Inflammatory macrophage treated with lipopolysaccharide for 1 hour (primary cell): Measurements from ENCODE around the gene PIK3C3.
A peak's percentile ranks its signal among the peaks of the same experiment; 100 is the strongest.

Experiments used
- DNase-seq, 2 donors: peaks; one replicate each; pipeline ENCODE4 v3.0.0-alpha.2; 2020 to 2022

PIK3C3 gene

DNA sequence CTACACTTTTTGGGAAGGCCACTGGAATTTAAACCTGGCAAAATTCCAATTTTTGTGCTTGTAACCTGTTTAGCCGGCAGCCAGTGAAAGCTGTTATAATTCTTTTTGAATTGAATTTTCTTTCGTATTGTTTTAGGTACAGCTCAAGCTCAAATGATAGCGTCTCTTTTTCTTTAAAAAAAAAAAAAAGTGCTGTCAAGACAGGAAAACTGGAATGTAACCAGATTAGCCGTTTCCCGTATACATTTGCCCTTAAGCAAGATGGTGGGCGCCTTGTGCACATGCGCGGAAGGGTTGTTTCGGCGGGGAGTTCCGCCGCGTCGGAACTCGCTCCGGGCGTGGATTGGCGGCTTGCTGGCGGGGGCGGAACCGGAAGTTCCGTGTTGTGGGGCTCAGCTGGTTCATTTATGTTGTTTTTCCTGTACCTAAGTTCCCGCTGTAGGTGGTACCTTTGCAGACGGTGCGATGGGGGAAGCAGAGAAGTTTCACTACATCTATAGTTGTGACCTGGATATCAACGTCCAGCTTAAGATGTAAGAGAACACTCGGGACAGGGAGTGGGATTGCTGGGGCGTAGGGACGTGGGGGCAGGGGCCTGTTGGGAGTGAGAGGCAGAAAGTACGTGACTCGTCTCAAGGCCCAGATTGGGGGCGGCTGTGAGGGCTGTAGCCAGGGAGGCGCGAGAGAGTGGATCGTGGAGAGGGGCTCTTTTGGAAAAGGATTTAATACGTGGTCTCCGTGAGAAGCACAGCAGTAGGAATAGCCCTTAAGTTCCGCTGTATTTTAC, at the start of gene PIK3C3:
TSS of gene PIK3C3 (plus strand) at position 408 of the 787 bp plus-strand sequence. CDS start at position 466, 58 bp downstream.
- DNase-seq: peak; percentile 95 to 97

DNA sequence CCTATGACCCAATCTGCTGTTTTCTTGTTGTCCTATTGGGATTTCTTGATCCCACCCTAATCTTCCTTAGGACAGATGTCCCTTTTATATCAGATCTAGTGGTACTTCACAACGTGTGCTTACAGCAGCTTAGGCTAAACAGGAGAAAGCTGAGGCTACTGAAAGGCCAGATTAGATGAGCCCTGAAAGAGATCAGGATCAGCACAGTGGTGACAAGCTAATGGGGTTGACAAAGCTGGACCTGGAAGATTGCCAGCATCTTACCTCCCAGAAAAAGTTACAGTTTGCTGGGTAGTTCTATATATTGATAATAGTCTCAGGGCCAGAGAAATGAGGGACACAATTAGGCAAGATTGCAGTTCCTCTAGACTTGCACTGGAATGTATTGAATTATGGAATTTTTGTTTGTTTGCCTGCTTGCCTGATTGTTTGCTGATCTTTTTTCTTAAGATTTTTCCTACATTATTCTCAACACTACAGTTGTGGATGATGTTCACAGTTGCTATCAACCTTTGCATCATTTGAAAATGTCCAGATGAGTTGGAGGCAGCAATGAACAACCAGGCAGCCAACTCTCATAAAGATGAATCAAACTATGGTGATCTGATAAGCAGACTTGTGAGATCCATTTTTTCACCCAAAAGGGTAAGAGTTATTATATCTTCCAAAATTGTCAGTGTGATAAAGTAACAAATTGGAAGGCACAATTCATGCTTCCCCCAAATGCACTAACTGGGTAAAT, 49.1 kb upstream of the PIK3C3 start:
- DNase-seq: no peak

DNA sequence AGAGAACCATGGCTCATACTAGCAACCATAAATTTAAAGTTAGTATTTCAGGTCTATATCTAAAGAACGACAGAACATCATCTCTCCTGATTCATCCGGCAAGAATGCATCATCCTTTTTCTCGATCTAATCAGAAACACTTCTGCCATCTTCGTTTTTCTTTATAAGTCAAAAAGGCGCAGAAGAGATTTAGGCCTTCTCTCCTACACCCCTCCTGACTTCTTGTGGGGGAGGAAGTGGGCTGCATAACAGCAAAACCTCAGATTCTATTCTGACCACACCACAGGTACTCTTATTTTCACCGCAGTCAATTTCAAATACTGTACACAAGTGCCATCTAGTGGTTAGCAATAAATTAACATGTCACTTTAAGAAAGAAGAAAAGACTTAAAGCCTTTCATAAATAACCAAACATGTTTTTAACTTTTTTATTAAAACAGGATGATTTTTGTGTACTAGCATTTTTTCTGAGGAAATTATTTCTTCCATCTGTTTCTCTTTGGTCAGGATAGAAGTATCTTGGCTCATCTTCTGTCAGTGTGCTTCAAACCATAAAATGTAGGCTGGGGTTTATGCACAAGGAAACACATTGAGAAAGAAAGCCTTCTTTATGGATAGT, 48.4 kb upstream of the PIK3C3 start:
- peak; percentile 15 to 32 for DNase-seq

DNA sequence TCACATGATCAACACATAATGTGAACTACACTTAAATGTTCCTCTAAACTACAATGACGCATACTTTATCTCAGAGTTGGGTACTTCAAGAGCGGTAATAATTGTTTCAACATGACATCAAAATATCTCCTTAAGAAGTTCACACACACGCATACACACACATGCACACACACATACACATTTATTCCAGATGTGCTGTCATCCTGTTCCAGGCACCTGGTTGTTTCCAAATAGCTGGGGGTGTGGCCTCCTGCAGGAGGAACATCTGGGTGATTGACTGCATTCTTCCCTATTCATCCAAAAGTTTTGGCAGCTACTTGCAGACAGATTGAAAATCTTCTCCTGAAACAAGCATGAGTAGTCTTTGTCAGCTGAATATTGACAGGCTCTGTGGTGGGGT, 37.9 kb upstream of the PIK3C3 start:
- DNase-seq: no peak

DNA sequence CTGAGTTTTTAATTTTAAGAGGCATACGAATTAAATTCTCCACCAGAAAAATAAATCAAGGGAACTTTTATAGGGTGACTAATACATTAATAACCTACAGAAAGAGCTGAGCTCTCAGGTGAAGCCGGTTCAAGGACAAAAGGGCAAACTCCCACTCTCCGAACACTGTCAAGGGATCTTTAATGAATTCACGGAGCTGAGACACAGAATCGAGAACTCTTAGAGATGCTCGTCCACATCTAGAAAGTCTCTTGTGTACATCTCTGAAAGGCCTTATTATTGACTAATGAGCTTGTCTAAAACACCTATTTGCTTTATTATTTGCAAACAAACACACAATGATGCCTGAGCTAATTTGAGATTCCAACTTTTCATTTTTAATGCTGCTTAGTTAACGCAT, 33.3 kb upstream of the PIK3C3 start:
- no peak for DNase-seq

DNA sequence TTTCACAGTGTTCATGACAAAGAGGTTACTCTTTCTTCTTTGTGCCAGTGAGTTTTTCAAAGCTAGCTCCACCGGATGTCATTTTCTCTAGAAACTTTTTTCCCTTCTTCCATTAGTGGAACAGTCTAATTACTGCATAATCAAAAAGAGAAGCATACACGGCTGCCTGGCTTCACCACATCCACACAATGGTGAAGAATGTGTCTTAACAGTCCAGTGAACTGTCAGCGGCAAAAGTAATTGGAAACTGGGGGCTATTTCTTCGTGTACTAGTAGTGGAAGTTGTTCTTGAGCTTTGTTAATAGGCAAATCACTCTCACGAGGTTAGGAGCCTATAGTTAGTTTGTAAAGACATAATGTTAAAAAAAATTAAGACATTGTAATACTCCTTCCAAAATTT, 32.9 kb upstream of the PIK3C3 start:
- no peak for DNase-seq

DNA sequence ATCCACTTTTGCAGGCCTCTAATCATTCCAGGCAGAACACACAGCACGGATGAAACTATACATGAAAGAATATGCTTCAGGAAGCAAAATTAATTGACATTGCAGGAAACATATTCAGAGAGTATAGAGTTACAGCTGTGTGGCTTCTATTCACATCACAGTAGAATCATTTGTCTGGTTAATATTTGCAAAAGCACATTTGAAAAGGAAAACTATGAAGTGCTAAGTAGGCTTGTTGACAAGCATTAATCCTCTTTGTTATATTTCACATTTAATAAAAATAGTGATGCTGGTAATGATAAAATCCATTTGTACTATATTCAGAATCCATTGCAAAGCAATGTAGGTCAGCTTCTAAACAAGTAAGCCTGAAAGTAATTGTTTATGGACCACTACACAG, 32.2 kb upstream of the PIK3C3 start:
- no peak for DNase-seq

DNA sequence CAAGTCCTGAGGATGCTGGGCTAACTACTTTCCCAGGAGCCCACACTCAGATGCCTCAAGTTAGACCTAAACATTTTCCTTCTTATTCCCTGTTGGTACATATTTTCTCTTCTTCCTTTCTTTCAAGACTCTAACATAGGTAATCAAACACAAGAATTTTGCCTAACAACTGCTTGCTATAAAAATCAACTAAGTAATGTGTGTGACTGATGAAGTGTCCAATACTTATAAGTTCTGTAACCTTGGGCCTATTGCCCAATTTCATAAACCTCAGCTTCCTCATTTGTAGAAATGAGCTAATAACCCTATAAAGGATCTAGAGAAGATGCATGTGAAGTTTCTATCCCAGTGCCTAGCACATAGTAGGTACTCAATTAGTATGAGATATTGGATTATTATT, 31.6 kb upstream of the PIK3C3 start:
- peak; percentile 82 to 85 for DNase-seq

DNA sequence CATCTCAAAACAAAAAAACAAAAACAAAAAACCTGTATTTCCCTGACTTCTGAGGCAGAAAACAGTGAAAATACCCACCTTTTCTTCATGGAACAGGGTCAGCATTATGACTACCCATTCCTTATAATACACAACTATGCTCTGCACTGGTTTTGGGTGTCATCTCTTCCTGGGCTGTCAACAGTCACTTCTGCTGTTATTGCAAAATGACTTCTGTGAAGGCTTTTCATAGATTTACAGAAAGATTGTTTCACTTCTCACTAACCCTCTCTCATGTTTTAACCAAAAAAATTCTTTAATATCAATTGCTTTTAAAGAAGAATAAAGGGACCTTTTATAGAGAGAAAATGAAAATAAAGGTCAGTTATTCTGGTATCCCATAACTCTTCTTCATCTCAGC, 26.5 kb upstream of the PIK3C3 start:
- peak; percentile 31 to 34 for DNase-seq

DNA sequence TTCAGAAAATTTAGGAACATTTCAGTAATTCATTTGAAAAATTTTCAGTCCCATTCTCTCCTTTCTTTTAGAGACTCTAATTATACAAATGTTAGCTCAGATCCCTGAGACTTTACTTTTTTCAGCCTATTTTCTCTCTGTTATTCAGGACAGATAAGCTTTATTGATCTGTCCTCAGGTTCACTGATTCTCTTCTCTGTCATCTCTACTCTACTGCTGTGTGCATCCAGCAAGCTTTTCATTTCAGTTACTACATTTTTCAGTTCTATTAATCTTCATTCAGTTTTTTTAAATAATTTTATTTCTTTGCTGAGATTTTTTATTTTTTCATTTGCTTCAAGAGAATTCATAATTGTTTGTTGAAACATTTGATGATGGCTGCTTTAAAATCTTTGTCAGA, 22.1 kb upstream of the PIK3C3 start:
- DNase-seq: no peak

DNA sequence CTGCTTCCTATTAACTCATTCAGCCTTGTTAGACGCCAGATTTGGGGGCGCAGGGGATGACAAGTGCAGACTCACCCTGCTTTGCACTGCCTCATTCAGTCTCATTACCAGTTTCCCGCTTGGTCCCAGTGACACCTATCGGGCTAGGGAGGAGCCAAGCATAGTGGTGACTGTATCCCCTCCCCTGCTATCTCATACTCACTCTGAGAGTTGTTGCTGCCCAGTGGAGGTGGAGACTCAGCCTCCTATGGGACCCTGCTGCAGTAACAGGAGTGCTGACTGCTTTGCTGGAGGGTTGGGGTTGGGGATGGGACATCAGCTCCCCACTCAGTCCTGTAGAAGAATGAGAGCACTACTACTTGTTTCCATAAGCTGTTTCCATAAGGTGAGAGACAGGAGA, 21.3 kb upstream of the PIK3C3 start:
- no peak for DNase-seq

DNA sequence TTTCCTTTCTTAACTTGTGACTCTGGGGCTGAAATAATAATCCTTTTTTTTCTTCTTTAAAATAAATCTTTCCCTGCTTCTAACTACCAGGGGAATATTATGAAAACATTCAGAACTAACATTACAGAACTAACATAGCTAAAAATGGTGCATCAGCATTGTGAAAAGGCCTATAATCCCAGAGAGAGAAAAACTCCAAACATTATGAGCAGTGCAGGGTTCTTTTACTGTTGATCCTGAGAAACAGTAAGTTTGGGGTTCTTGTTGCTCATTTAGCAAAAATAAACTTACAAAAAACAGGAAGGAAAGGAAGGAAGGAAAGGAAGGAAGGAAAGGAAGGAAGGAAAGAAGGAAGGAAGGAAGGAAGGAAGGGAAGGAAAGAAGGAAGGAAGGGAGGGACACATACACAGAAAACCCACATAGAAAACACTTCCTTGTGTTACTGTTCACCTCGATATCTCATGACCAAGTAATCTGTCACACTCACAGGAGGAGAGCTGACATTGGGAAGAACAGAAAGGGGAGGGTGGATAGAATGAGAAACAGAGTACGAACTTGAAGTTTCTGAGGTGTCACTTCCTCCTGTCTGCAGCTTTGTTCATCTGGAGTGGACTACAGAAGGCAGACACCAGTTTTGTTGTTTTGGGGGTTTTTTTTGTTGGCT, 18.4 kb upstream of the PIK3C3 start:
- peak in 1 of 2 donors; percentile 11 for DNase-seq

DNA sequence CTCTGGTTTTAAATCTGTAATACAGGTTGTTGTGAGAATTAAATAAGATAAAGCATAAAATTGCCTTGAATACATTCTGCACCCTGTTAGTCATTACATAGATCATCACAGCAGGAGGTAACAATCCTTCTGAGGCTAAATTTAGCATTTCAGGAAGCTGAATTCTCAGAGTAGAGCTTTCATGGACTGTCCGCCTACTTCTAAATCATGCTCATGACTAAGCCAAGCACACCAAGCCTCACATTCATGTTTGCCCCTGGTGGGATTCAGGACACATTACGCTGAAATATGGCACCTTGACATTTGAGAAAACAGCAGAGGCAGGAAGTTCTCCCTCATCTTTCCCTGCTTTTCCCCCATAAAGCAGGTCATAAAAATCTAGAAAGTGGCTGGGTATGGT, 16.6 kb upstream of the PIK3C3 start:
- peak; percentile 62 to 87 for DNase-seq

DNA sequence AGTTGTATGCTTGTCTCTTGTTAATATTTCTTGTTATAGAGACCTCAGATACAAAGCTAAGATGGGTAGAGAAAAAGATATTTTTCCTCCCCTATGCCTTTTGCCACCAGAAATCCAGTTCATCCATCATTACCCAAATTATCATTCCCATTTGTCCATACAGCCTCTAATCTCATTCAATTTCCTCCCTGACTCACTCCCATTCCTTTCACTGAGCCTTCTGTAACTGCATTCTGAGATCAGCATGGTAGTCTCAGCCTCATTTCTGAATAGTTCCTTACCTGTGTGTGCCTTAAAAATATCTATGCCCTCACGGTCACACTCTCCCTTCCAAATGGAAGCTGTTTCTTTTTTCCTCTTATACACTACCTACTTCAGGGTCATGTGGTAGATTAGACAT, 15.7 kb upstream of the PIK3C3 start:
- no peak for DNase-seq

DNA sequence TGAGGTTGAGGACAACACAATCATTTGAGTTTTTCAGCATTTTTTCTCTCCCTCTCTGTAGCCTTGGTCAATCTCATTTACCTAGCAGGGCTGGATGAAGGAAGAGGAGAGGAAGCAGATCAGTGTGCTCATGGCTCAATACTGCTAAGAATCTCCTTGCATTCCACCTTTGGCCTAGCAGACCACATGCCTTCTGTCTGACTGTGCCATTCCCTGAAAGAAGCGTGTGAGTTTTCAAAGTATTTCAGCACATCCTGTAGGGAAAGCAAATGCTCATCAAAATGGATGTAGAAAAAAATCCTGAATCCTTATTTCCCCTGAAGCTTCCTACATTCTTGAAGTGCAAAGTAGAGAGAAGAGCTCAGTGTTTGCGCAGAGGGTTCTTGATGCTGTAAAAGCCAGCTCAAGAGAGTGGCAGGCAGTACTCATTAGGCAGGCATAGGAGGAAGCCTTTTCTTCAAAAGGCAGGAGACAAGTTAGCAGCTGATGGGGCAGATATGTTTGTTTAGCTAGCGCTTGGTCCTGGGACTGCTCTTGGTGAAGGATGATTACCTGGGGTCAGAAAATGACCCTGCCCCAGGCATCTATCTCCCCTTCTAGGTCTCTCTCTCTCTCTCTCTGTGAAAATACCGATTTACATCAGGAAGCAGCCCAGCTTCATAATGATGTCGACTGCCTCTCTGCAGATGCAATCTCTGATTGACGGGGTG, 14.4 kb upstream of the PIK3C3 start:
- no peak for DNase-seq

DNA sequence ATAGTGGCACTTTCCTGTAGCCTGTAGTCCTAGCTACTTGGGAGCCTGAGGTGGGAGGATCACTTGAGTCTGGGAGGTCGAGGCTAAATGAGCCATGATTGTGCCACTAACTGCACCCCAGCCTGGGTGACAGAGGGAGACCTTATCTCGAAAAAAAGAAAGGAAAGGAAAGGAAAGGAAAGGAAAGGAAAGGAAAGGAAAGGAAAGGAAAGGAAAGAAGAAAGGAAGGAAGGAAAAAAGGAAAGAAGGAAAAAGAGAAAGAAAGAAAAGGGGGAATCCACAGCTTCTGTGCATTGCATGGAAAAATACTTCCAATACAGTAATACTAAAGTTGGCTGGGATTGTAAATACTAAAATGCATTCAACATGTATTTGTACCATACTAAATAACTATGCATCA, 12.8 kb upstream of the PIK3C3 start:
- no peak for DNase-seq

DNA sequence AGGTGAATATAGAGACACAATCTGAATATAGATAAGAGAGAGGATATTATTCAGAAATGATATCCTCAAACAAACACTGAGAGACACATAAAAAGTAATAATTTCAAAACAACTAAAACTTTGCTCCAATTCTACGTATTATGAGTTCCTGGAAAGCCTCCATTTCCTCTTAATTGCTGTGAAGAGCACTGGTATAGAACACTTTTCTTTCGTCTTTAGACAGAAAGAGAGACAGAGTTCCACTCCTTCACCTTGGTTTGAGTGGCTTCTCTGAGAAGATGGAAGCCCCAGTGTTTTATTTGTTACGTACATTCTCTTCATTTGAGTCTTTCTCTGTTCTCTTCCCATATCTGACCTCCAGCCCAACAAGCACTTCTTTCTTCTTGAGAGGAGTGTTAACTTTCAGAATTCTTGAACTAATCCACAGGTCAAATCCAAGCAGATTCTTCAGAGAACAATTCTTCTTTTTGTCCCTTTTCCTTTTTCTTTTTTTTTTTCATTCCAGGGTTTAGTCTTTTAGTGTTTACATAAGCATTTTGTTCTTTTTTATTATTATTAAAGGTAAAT, 6.4 kb upstream of the PIK3C3 start:
- no peak for DNase-seq

DNA sequence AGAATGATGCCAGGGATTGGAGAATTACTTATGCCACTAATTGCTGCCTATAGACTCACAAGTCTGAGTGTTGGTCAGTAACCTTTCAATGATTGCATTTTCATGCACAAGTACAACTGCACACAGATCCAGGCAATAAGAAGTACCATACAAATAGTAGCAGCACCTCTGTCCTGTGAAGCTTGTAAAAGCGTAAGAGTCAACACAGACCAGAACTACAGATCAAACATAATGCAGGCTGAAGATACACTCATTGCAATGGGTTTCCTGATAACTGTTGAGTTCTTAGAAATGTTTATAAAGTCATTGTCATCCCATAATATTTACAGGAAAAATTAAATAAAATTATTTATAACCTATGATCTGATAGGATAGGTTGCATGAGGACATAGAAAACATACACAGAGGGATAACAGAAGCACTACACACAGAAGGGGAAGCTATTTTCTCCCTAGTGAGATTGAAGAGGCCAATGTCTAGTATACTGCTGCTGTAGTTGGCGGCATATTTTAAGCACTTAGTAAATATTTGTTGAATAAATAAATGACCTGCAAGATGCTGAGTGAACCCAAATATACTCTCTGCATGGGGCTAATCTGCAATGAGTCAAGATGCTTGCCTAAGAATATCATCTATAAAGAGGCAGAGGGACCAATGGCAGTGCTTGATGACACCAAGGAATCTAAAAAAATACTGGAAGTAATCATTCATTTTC, 5.7 kb upstream of the PIK3C3 start:
- no peak for DNase-seq

DNA sequence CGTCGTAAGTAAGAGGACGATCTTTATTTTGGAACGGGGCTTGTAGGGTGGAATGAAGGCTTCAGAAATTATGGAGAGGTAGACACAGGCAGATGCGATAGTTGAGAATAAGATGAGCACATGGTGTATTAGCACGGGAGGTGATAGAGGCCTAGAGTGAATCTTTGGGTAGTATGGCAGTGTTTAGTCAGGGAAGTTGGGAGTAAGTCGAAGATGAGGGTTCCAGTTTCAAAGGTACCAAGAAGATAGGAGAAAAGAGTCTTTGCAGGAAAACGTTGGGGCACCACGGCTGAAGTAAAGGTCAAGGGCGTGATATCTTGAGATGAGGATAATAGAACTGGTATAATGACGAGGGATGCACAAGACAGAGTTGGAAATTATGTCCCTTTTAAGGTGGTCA, 654 bp downstream of the PIK3C3 start:
- DNase-seq: peak in 1 of 2 donors; percentile 9

DNA sequence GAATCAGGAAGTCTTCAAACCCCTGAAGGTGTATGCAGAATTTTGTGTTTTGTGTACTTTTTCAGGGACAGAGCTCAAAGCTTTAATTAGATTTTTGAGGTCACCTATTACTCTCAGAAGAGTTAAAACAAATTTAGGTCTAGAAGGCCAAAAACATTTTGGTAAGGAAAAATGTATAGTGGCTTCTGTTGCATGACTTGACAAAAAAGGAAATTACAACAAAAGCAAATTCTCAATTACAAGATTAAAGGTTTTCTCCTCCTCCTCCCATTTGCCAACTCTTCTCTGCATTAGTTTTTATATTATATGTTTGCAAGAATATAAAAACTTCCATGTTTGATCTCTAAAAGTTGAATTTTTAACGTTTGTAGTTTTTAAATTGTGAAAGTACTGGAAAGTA, 4.0 kb downstream of the PIK3C3 start:
- DNase-seq: no peak

DNA sequence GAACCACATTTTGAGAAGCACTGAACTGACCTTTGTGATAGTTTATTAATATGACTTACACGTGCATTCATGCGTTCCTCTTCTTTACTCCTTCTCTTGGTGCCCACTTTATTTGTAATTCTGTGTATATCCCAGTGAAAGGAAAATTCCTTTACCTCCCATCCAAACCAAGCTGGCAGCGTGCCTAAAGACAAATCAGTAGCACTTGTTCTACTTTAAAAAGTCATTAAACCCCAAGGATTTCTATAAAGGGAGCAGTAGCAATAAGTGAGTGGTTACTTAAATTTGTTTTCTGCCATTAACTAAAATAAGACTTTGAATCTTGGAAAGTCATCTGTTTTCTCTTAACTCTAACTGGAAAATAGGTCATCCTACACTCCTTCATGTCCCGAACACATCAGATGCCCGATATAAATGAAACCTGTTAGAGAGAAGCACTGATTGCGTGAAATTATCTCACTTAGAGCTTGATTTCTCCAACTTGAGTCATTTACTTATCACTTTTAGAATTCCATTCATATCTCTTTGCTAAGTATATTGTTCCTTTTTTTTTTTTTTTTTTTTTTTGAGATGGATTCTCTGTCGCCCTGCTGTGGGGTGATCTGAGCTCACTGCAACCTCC, 10.7 kb downstream of the PIK3C3 start:
- no peak for DNase-seq
